T-cell (primary cell): ENCODE measurements around the gene ZBTB2. TPM values are rescaled to one million over a fixed set of nuclear protein-coding genes. Genes with fewer than 3 reads are reported as not detected.
A peak's percentile ranks its signal among the peaks of the same experiment; 100 is the strongest.

Experiments used
- ATAC-seq, 4 experiments: fragments of 200-7000 bp in 3 of 4; fragments of 150-1000 bp in 1 of 4; cut with Tn5 transposase; replicated peaks in 1 of 4; 1 replicate in 3 of 4; 2 replicates in 1 of 4; pipeline ENCODE4 v1.10.0; 2021; ENCODE audit warnings: moderate library complexity in 3 of 4, mild to moderate bottlenecking in 2 of 4, moderate number of reproducible peaks in 1 of 4
- CTCF ChIA-PET, 2 donors: fragments of 300-600 bp; sonication (Branson Sonifier 250); formaldehyde crosslinking; loops; one replicate each; lab custom pipeline; 2022; ENCODE audit warnings: antibody characterized with exemption in 2 of 2; lab: Charles Lee
- POLR2A ChIA-PET, 2 donors: fragments of 300-600 bp; sonication (Branson Sonifier 250); formaldehyde crosslinking; loops; one replicate each; lab custom pipeline; 2022; ENCODE audit warnings: antibody characterized with exemption in 2 of 2; lab: Charles Lee
- DNase-seq, 35 experiments: peaks; one replicate each; pipeline versions ENCODE4 v3.0.0 to v3.0.0-alpha.2; 2013 to 2023
- H3K27ac ChIP-seq: one replicate; pipeline ENCODE4 v1.5.1; 2013; ENCODE audit warnings: low read length
- H3K27me3 ChIP-seq, 2 experiments: replicated peaks in 1 of 2; 1 replicate in 1 of 2; 2 replicates in 1 of 2; pipeline versions ENCODE4 v1.6.1 to v1.7.0; 2013; ENCODE audit warnings: low read length in 1 of 2, mixed read lengths in 1 of 2; ENCODE audit not compliant: control insufficient read depth in 2 of 2, insufficient read depth in 2 of 2; ENCODE audit errors: extremely low read depth in 1 of 2
- H3K36me3 ChIP-seq, 2 donors: 1 replicate in 1 of 2; 2 replicates in 1 of 2; pipeline versions ENCODE4 v1.6.1 to v1.7.0; 2013; ENCODE audit warnings: low read length in 1 of 2; ENCODE audit not compliant: control insufficient read depth in 2 of 2, insufficient read depth in 1 of 2; ENCODE audit errors: extremely low read depth in 1 of 2
- H3K4me1 ChIP-seq, 2 experiments: 1 replicate in 1 of 2; 2 replicates in 1 of 2; pipeline versions ENCODE4 v1.6.1 to v1.7.0; 2013; ENCODE audit warnings: low read length in 2 of 2, mixed read lengths in 1 of 2; ENCODE audit not compliant: insufficient read depth in 2 of 2, control insufficient read depth in 1 of 2; ENCODE audit errors: extremely low read depth in 1 of 2
- H3K4me3 ChIP-seq, 2 donors: 1 replicate in 1 of 2; 2 replicates in 1 of 2; pipeline versions ENCODE4 v1.5.1 to v1.7.0; 2013; ENCODE audit warnings: mild to moderate bottlenecking in 2 of 2, low read length in 1 of 2, moderate library complexity in 1 of 2; ENCODE audit not compliant: control insufficient read depth in 1 of 2; ENCODE audit errors: extremely low read depth in 1 of 2
- H3K9me3 ChIP-seq: 2 replicates; pipeline ENCODE4 v1.7.0; 2013
- H3K27ac Mint-ChIP-seq, 2 donors: one replicate each; pipeline ENCODE4 v1.8.0; 2020 to 2021; ENCODE audit warnings: mild to moderate bottlenecking in 2 of 2, mixed read lengths in 2 of 2
- H3K27me3 Mint-ChIP-seq, 2 donors: one replicate each; pipeline ENCODE4 v1.8.0; 2021 to 2022; ENCODE audit warnings: mixed read lengths in 2 of 2
- H3K36me3 Mint-ChIP-seq: one replicate; pipeline ENCODE4 v1.8.0; 2021; ENCODE audit warnings: mixed read lengths
- H3K4me1 Mint-ChIP-seq, 3 donors: one replicate each; pipeline ENCODE4 v1.8.0; 2020 to 2022; ENCODE audit warnings: mixed read lengths in 3 of 3, mild to moderate bottlenecking in 1 of 3
- H3K4me3 Mint-ChIP-seq, 3 donors: one replicate each; pipeline ENCODE4 v1.8.0; 2020 to 2022; ENCODE audit warnings: mild to moderate bottlenecking in 3 of 3, mixed read lengths in 3 of 3, moderate library complexity in 3 of 3
- H3K9me3 Mint-ChIP-seq, 3 donors: one replicate each; pipeline ENCODE4 v1.8.0; 2020 to 2022; ENCODE audit warnings: mixed read lengths in 3 of 3
- WGBS: methylation state at CpG from one replicate; pipeline ENCODE4 v1.1.5; 2013; ENCODE audit warnings: missing lambda C conversion rate; ENCODE audit not compliant: insufficient coverage; 5-methylcytosine and 5-hydroxymethylcytosine counted together
- total RNA-seq, 35 experiments: library from RNA in 6 of 35; stranded (reverse) in 6 of 35; fragments of 120-200 nt in 1 of 35; gene quantifications; one replicate each; pipeline versions ENCODE4 v1.2.1 to v1.2.4 and lab custom pipeline; 2013 to 2026

ZBTB2 gene
- total RNA-seq, 5 donors from 2014 or later (not counting 1 experiment from before 2014, with no cell fraction given) = 16.1 to 28.3 (median 27.4) TPM

- ChIA-PET POLR2A (interaction anchor here in 1 of 2 donors (0.6 kb wide), 1 partner anchor 316 kb away, joined by 3 read pairs; no protein-coding TSS in a partner anchor), CTCF (interaction anchor here (0.5 to 1.5 kb wide), 4 partner anchors 45 to 438 kb away, joined by 3 to 6 read pairs (median 4); no protein-coding TSS in a partner anchor)
- Mint-ChIP-seq H3K27ac (no peak overlapping the region), H3K4me1 (peaks cover 9 to 12% (median 11%) of the 10 kb centered on the region in 3 donors), H3K36me3 (no peaks in the 10 kb centered on the region), H3K27me3 (peaks cover 32 to 33% of the 10 kb centered on the region in 2 donors), H3K4me3 (no peak overlapping the region), H3K9me3 (no peaks in the 10 kb centered on the region)
- H3K27ac ChIP-seq = no peak overlapping the region
- peaks cover under 1 to 12% of the 10 kb centered on the region in 2 experiments for H3K4me1 ChIP-seq
- H3K4me3 ChIP-seq = no peak overlapping the region
- ATAC-seq (no peak), DNase-seq (no peak)
- WGBS = 56% methylated on average over 3 of the region's 6 CpGs
- H3K9me3 ChIP-seq = no peaks in the 10 kb centered on the region
- peaks cover 2 to 18% of the 10 kb centered on the region in 2 experiments for H3K27me3 ChIP-seq
- no peaks in the 10 kb centered on the region for H3K36me3 ChIP-seq
Observed at GRCh38 chr6:151330130-151330696, 61.1 kb downstream of the ZBTB2 start.

GRCh38 chr6:151327101-151327500 is 64.3 kb downstream of the ZBTB2 start:
- Histone ChIP-seq H3K9me3 (no peaks in the 10 kb centered on the region), H3K4me3 (no peak overlapping the region), H3K27me3 (peaks cover 2 to 37% of the 10 kb centered on the region in 2 experiments), H3K4me1 (peaks cover 2 to 19% of the 10 kb centered on the region in 2 experiments), H3K27ac (no peak overlapping the region), H3K36me3 (no peaks in the 10 kb centered on the region)
- H3K4me1 Mint-ChIP-seq = peaks cover 19 to 28% (median 25%) of the 10 kb centered on the region in 3 donors
- DNase-seq (no peak), ATAC-seq (no peak)
- no peak overlapping the region for H3K4me3 Mint-ChIP-seq
- H3K27ac Mint-ChIP-seq = no peak overlapping the region
- no peaks in the 10 kb centered on the region for H3K9me3 Mint-ChIP-seq
- H3K36me3 Mint-ChIP-seq = no peaks in the 10 kb centered on the region
- CTCF ChIA-PET = interaction anchor here (2.0 to 7.2 kb wide), 5 partner anchors 8 to 435 kb away, joined by 14 to 149 read pairs (median 72); no protein-coding TSS in a partner anchor
- POLR2A ChIA-PET = no interaction called here
- peaks cover 49 to 52% of the 10 kb centered on the region in 2 donors for H3K27me3 Mint-ChIP-seq
- no CpG with 5 or more reads among the region's 4 CpGs for WGBS

GRCh38 chr6:151326116-151326825 is 65.1 kb downstream of the ZBTB2 start:
- H3K36me3 ChIP-seq = no peaks in the 10 kb centered on the region
- peak overlapping the region; percentile 25 to 65 for H3K4me3 ChIP-seq
- ChIA-PET CTCF (interaction anchor here (0.5 to 7.2 kb wide), 19 partner anchors 9 to 1531 kb away, joined by 3 to 149 read pairs (median 4); no protein-coding TSS in a partner anchor), POLR2A (interaction anchor here (0.5 to 0.7 kb wide), 3 partner anchors 228 to 447 kb away, joined by 3 to 6 read pairs (median 5); no protein-coding TSS in a partner anchor)
- Mint-ChIP-seq H3K27me3 (peaks cover 49 to 53% of the 10 kb centered on the region in 2 donors), H3K9me3 (no peaks in the 10 kb centered on the region), H3K27ac (no peak overlapping the region), H3K4me1 (peaks cover 19 to 28% (median 25%) of the 10 kb centered on the region in 3 donors), H3K4me3 (peak overlapping the region; percentile 56 to 81 (median 73)), H3K36me3 (no peaks in the 10 kb centered on the region)
- DNase-seq (no peak), ATAC-seq (no peak)
- no peak overlapping the region for H3K27ac ChIP-seq
- WGBS = 100% methylated on average over 1 of the region's 8 CpGs
- H3K4me1 ChIP-seq = peaks cover 2 to 19% of the 10 kb centered on the region in 2 experiments
- H3K9me3 ChIP-seq = no peaks in the 10 kb centered on the region
- peaks cover 2 to 36% of the 10 kb centered on the region in 2 experiments for H3K27me3 ChIP-seq

GRCh38 chr6:151325075-151326050 is 66.0 kb downstream of the ZBTB2 start:
- peaks cover 52 to 56% of the 10 kb centered on the region in 2 donors for H3K27me3 Mint-ChIP-seq
- Histone ChIP-seq H3K27me3 (peaks cover 2 to 37% of the 10 kb centered on the region in 2 experiments), H3K27ac (no peak overlapping the region), H3K4me3 (peak overlapping the region; percentile 25 to 65), H3K9me3 (no peaks in the 10 kb centered on the region), H3K4me1 (peaks cover 2 to 19% of the 10 kb centered on the region in 2 experiments), H3K36me3 (no peaks in the 10 kb centered on the region)
- DNase-seq (peak in 8 of 35 experiments; percentile 9 to 35 (median 12)), ATAC-seq (peak; percentile 15 to 66 (median 42))
- POLR2A ChIA-PET = interaction anchor here in 1 of 2 donors (0.6 to 0.7 kb wide), 4 partner anchors 145 to 438 kb away, joined by 3 to 6 read pairs (median 4); no protein-coding TSS in a partner anchor
- H3K9me3 Mint-ChIP-seq = no peaks in the 10 kb centered on the region
- peak overlapping the region; percentile 56 to 81 (median 73) for H3K4me3 Mint-ChIP-seq
- WGBS = 5% methylated on average over 37 of the region's 46 CpGs
- H3K36me3 Mint-ChIP-seq = no peaks in the 10 kb centered on the region
- CTCF ChIA-PET = interaction anchor here (0.6 to 7.2 kb wide), 27 partner anchors 8 to 1429 kb away, joined by 3 to 149 read pairs (median 4); partner anchors contain the start of gene RMND1 (in 1 of the 2)
- peaks cover 19 to 28% (median 25%) of the 10 kb centered on the region in 3 donors for H3K4me1 Mint-ChIP-seq
- H3K27ac Mint-ChIP-seq = no peak overlapping the region

GRCh38 chr6:151324488-151324825 is 66.9 kb downstream of the ZBTB2 start:
- peak overlapping the region in 2 of 3 donors; percentile 28 to 81 for H3K4me3 Mint-ChIP-seq
- H3K4me1 Mint-ChIP-seq = peaks cover 19 to 28% (median 25%) of the 10 kb centered on the region in 3 donors
- Histone ChIP-seq H3K4me3 (no peak overlapping the region), H3K4me1 (peaks cover 2 to 19% of the 10 kb centered on the region in 2 experiments), H3K27ac (no peak overlapping the region), H3K9me3 (no peaks in the 10 kb centered on the region), H3K36me3 (no peaks in the 10 kb centered on the region), H3K27me3 (peaks cover 2 to 39% of the 10 kb centered on the region in 2 experiments)
- peak overlapping the region in 1 of 2 donors; percentile 2 for H3K27ac Mint-ChIP-seq
- H3K36me3 Mint-ChIP-seq = no peaks in the 10 kb centered on the region
- DNase-seq = no peak
- H3K27me3 Mint-ChIP-seq = peaks cover 49 to 57% of the 10 kb centered on the region in 2 donors
- no peak for ATAC-seq
- ChIA-PET CTCF (interaction anchor here (0.6 to 7.2 kb wide), 25 partner anchors 10 to 1590 kb away, joined by 3 to 149 read pairs (median 4); partner anchors contain the start of gene RMND1 (in 1 of the 2)), POLR2A (no interaction called here)
- H3K9me3 Mint-ChIP-seq = no peaks in the 10 kb centered on the region
- WGBS = no CpG with 5 or more reads among the region's 6 CpGs
